ENCODE measurements around the gene ARHGAP42.
"Not testable (repeated sequence)": the region's sequence is repeated elsewhere in the genome, so short reads cannot be mapped to it uniquely, and the experiment has no call there.

Gene ARHGAP42

GRCh38 chr11:100892886-100893285 lies 205.8 kb downstream of the ARHGAP42 start:
- no peaks in the 10 kb centered on the region for H4K20me1 ChIP-seq (ENCODE audit: insufficient read depth, low read length)
- H3K4me3 ChIP-seq (ENCODE audit: low read depth, low read length, poor library complexity, severe bottlenecking): no peak overlapping the region
- H3K9ac ChIP-seq (ENCODE audit: low read length): no peak overlapping the region
- H3K9me3 ChIP-seq (ENCODE audit: low read length): no peaks in the 10 kb centered on the region
- no peaks in the 10 kb centered on the region for H3F3A ChIP-seq (ENCODE audit: insufficient read depth, low read length)
- H3K9me2 ChIP-seq (ENCODE audit: low read depth, low read length): no peaks in the 10 kb centered on the region
- TF ChIP-seq EZH2 (IDR thresholded peaks at IDR 0.05; ENCODE audit: borderline replicate concordance, low read length) (no peak), CTCF (IDR thresholded peaks at IDR 0.05; ENCODE audit: low read length) (no peak)
- no peak overlapping the region for H3K4me2 ChIP-seq (ENCODE audit: low read length)
- H3K79me2 ChIP-seq (ENCODE audit: insufficient read depth, low read length): no peaks in the 10 kb centered on the region
- H3K4me1 ChIP-seq (ENCODE audit: insufficient read depth, low read length, severe bottlenecking): no peaks in the 10 kb centered on the region
- H3K36me3 ChIP-seq (ENCODE audit: insufficient read depth, low read length): no peaks in the 10 kb centered on the region
- no peaks in the 10 kb centered on the region for H3K27me3 ChIP-seq (ENCODE audit: insufficient read depth, low read length)
- H2AFZ ChIP-seq (ENCODE audit: low read length): no peak overlapping the region
- no peak overlapping the region for H3K27ac ChIP-seq (ENCODE audit: low read depth, low read length, poor library complexity, severe bottlenecking)

GRCh38 chr11:100895449-100895848 lies 208.4 kb downstream of the ARHGAP42 start:
- TF ChIP-seq CTCF (IDR thresholded peaks at IDR 0.05; ENCODE audit: low read length) (no peak), EZH2 (IDR thresholded peaks at IDR 0.05; ENCODE audit: borderline replicate concordance, low read length) (no peak)
- H3F3A ChIP-seq (ENCODE audit: insufficient read depth, low read length): no peaks in the 10 kb centered on the region
- H3K9ac ChIP-seq (ENCODE audit: low read length): no peak overlapping the region
- no peaks in the 10 kb centered on the region for H3K4me1 ChIP-seq (ENCODE audit: insufficient read depth, low read length, severe bottlenecking)
- no peaks in the 10 kb centered on the region for H3K9me2 ChIP-seq (ENCODE audit: low read depth, low read length)
- H3K4me3 ChIP-seq (ENCODE audit: low read depth, low read length, poor library complexity, severe bottlenecking): no peak overlapping the region
- no peaks in the 10 kb centered on the region for H3K27me3 ChIP-seq (ENCODE audit: insufficient read depth, low read length)
- H3K27ac ChIP-seq (ENCODE audit: low read depth, low read length, poor library complexity, severe bottlenecking): no peak overlapping the region
- no peak overlapping the region for H3K4me2 ChIP-seq (ENCODE audit: low read length)
- H4K20me1 ChIP-seq (ENCODE audit: insufficient read depth, low read length): no peaks in the 10 kb centered on the region
- no peaks in the 10 kb centered on the region for H3K36me3 ChIP-seq (ENCODE audit: insufficient read depth, low read length)
- H2AFZ ChIP-seq (ENCODE audit: low read length): no peak overlapping the region
- H3K79me2 ChIP-seq (ENCODE audit: insufficient read depth, low read length): no peaks in the 10 kb centered on the region
- no peaks in the 10 kb centered on the region for H3K9me3 ChIP-seq (ENCODE audit: low read length)

- H3K4me3 ChIP-seq (ENCODE audit: low read depth, low read length, poor library complexity, severe bottlenecking); H3K9me3 ChIP-seq (ENCODE audit: low read length); H3K79me2 ChIP-seq (ENCODE audit: insufficient read depth, low read length); H3K9ac ChIP-seq (ENCODE audit: low read length); H4K20me1 ChIP-seq (ENCODE audit: insufficient read depth, low read length); H3F3A ChIP-seq (ENCODE audit: insufficient read depth, low read length); H3K4me1 ChIP-seq (ENCODE audit: insufficient read depth, low read length, severe bottlenecking); H3K27ac ChIP-seq (ENCODE audit: low read depth, low read length, poor library complexity, severe bottlenecking); H3K36me3 ChIP-seq (ENCODE audit: insufficient read depth, low read length); H3K27me3 ChIP-seq (ENCODE audit: insufficient read depth, low read length); H3K4me2 ChIP-seq (ENCODE audit: low read length); H2AFZ ChIP-seq (ENCODE audit: low read length); H3K9me2 ChIP-seq (ENCODE audit: low read depth, low read length): not testable (repeated sequence)
Observed at GRCh38 chr11:100895976-100896375, 208.9 kb downstream of the ARHGAP42 start.

GRCh38 chr11:100901471-100901870 lies 214.4 kb downstream of the ARHGAP42 start:
- not testable (repeated sequence) for H3K4me3 ChIP-seq (ENCODE audit: low read depth, low read length, poor library complexity, severe bottlenecking); H3K27ac ChIP-seq (ENCODE audit: low read depth, low read length, poor library complexity, severe bottlenecking); H3K36me3 ChIP-seq (ENCODE audit: insufficient read depth, low read length); H2AFZ ChIP-seq (ENCODE audit: low read length); H3K4me2 ChIP-seq (ENCODE audit: low read length); H3K27me3 ChIP-seq (ENCODE audit: insufficient read depth, low read length); H4K20me1 ChIP-seq (ENCODE audit: insufficient read depth, low read length); H3K4me1 ChIP-seq (ENCODE audit: insufficient read depth, low read length, severe bottlenecking); H3K79me2 ChIP-seq (ENCODE audit: insufficient read depth, low read length); H3K9me2 ChIP-seq (ENCODE audit: low read depth, low read length); H3F3A ChIP-seq (ENCODE audit: insufficient read depth, low read length); H3K9ac ChIP-seq (ENCODE audit: low read length); H3K9me3 ChIP-seq (ENCODE audit: low read length)

All from OCI-LY1 (cell line).